Skeletal muscle satellite cell (primary cell): ENCODE data around the gene IL4.

ENCODE experiments used
- H3K27me3 ChIP-seq: 2 replicates; pipeline ENCODE4 v1.7.0; 2013; ENCODE audit warnings: low read length; ENCODE audit not compliant: control insufficient read depth, insufficient read depth
- H3K36me3 ChIP-seq: 2 replicates; pipeline ENCODE4 v1.7.0; 2013; ENCODE audit warnings: mild to moderate bottlenecking, control low read depth, low read length; ENCODE audit not compliant: insufficient read depth
- H3K4me1 ChIP-seq: 2 replicates; pipeline ENCODE4 v1.7.0; 2013; ENCODE audit warnings: low read length; ENCODE audit not compliant: control insufficient read depth, insufficient read depth
- H3K4me2 ChIP-seq: 2 replicates; pipeline ENCODE4 v1.7.0; 2013; ENCODE audit warnings: mild to moderate bottlenecking, low read length
- H3K4me3 ChIP-seq: 2 replicates; pipeline ENCODE4 v1.7.0; 2013; ENCODE audit warnings: low read length
- H3K9ac ChIP-seq: 2 replicates; pipeline ENCODE4 v1.7.0; 2013; ENCODE audit warnings: mild to moderate bottlenecking, low read depth, low read length, moderate library complexity
- H3K9me3 ChIP-seq: replicated peaks from 2 replicates; pipeline ENCODE4 v1.7.0; 2013; ENCODE audit warnings: mild to moderate bottlenecking, control low read depth, low read length

The IL4 gene

DNA sequence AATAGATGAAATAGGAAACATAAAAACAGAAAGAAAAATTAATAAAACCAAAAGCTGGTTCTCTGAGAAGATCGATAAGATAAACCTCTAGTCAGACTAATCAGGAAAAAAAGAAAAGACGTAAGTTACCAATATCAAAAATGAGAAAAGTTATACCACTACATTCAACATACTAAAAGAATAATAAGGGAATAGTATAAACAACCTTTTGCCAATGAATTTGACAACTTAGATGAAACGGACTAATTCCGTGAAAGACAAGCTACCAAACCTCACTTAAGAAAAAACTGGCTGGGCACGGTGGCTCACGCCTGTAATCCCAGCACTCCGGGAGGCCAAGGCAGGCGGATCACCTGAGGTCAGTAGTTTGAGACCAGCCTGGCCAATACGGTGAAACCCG, 56.1 kb downstream of the IL4 start:
- H3K9ac ChIP-seq: no peak overlapping the region
- H3K4me3 ChIP-seq: no peak overlapping the region
- no peaks in the 10 kb centered on the region for H3K36me3 ChIP-seq
- H3K9me3 ChIP-seq: no peaks in the 10 kb centered on the region
- H3K27me3 ChIP-seq: no peaks in the 10 kb centered on the region
- H3K4me2 ChIP-seq: no peak overlapping the region
- H3K4me1 ChIP-seq: no peaks in the 10 kb centered on the region
